Right renal cortex interstitium (tissue), 3 donors: ENCODE data around the gene ESRRB. TPM values are rescaled to one million over a fixed set of nuclear protein-coding genes. Genes with fewer than 3 reads are reported as not detected.

Experiments used
- DNase-seq, 3 donors: peaks; one replicate each; pipeline ENCODE4 v3.0.0-alpha.2; 2013; ENCODE audit warnings: low read depth in 3 of 3, low spot score in 2 of 3
- polyA plus RNA-seq, 3 donors: library from polyadenylated mRNA; unstranded; fragments of 120-200 nt; gene quantifications; one replicate each; pipeline ENCODE4 v1.2.1, GENCODE V29; 2013; ENCODE audit not compliant: insufficient read length in 3 of 3

The ESRRB gene
- polyA plus RNA-seq, 3 donors, result 7.3 to 9.4 (median 7.5) TPM

DNA sequence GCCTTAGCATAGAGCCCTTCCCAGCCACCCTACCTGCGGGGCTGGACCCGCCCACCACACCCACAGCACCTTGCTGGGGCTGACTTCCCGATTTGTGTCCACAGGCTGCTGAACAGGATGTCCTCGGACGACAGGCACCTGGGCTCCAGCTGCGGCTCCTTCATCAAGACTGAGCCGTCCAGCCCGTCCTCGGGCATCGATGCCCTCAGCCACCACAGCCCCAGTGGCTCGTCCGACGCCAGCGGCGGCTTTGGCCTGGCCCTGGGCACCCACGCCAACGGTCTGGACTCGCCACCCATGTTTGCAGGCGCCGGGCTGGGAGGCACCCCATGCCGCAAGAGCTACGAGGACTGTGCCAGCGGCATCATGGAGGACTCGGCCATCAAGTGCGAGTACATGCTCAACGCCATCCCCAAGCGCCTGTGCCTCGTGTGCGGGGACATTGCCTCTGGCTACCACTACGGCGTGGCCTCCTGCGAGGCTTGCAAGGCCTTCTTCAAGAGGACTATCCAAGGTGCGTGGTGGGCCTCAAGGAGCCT lies 63.4 kb downstream of the ESRRB start:
- no peak for DNase-seq

DNA sequence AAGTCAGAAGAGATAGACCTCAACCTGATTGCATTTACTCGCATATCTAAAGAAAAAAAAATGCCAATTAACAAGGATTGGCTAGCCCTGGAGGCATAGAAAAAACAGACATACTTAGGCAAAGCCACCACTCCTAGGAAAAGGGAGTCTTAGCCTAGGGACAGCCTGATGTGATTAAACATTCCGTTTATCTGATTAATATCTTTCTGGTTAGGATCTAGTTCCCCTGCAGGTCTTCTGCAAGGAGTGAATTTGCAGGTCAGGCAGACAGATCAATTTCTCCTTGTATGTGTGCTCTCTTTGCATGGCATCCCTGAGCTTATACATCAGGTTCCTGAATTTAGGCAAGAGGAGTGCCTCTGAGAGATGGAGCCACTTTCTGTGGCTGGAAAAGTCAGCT lies 70.5 kb downstream of the ESRRB start:
- no peak for DNase-seq

DNA sequence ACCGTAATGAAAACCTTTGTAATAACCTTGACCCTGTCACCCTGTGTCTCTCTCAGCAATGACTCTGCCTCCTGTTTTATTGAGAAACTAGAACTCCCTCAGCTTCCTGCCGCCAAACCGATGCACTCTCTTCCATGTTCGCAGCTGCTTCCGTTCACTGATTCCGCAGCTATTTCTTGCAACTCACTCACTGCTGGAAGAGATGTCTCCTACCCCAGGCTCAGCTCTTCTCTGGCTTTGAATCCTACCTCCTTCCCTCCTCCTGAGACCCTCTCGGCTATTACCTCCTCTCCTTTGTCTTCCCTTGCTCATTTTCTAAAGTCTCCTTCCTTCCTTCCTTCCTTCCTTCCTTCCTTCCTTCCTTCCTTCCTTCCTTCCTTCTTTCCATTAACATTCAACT lies 71.0 kb downstream of the ESRRB start:
- DNase-seq, result no peak

DNA sequence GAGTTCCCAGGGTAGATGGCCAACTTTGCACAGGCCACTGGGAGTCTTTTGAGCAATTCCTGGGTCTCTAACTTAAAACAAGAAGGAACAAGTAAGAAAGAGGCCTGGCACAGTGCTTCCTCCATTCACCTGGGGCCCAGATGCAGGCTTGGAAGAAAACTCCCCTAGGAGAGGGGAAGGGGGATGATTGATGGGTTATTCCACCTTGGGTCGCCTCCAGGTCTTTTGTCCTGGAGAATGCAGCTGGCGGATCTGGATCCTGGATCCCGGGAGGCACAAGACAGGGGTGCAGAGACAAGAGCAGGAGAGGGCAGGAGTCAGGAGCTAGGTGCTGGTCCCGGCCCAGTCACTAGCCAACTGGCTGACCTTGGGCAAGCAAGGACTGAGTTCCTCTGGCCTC lies 74.5 kb downstream of the ESRRB start:
- DNase-seq, result no peak

DNA sequence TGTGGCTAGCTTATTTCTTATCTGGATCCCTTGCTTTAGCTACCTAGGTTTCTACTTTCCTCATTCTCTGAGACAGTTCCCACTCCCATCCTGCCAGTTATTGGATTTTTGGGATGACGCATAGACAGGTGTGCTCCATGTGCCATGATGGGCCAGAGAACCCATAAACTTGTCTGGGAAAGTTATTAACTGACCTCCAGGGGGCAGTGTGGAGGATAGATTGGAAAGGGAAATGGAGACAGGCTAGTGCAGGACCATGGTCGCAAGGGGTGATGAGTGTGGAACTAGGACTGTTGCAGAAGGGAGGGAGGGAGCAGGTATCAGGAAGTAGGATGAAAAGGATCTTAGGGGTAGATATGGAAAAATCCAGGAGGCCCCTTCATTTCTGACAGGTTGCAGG lies 80.3 kb downstream of the ESRRB start:
- no peak for DNase-seq

DNA sequence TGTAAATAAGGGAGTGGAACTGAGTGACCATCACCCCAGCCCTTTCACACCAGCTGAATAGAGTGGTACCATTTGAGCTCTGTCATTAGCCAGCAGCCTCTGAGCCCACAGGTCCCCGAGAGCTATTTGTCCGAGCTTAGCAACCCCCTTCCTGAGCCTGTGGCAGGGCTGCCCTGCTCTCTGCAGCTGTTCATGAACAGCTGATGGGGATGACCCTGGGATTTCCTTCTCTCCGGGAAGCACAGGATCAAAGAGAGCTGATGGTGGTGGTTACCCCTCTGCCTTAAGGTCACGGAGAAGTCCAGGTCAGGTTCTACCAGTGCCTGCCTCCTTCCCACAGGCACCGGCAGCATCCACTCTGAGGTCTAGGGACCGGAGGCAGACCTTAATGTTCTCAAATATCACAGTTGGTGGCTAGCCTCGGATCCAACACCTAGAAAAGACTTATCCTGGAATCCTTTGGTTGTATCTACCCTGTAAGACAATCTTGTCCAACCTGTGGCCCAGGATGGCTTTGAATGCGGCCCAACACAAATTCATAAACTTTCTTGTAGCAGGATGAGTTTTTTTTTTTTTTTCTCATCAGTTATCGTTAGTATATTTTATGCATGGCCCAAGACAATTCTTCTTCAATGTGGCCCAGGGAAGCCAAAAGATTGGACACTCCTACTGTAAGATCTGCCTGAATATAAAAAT lies 81.1 kb downstream of the ESRRB start:
- DNase-seq, result no peak

DNA sequence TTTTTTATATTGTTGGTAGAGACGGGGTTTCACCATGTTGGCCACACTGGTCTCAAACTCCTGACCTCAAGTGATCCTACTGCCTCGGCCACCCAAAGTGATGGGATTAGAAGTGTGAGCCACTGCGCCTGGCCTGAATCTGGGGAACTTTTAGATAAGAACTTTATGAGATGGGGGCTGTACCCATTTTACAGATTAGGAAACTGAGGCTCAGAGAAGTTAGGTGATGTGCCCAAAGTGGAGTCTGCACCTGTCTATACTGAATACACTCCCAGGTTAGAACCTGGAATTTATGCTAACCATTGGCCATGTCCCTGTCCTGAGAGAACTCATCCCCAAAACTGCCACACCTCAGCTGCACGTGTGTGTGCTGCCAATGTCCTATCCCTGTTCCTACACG lies 81.9 kb downstream of the ESRRB start:
- no peak for DNase-seq

DNA sequence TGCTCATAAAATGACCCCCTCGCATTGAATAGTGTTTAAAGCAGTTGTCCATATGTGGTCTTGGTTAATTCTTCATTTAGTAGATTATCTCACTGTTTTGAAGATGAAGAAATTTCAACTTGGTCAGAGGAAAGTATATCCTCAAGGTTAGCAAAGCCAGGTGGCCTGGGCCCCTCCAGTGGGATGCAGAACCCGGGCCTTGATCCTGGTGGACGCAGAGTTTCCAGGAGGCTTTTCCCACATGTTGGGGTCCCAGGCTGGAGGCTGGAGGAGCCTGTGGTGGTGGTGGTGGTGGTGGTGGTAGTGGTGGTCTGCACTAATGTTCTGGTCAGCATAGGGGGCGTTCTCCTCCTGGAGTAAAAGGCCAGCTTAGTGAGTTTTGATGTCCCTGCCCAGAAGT lies 85.9 kb downstream of the ESRRB start:
- no peak for DNase-seq

DNA sequence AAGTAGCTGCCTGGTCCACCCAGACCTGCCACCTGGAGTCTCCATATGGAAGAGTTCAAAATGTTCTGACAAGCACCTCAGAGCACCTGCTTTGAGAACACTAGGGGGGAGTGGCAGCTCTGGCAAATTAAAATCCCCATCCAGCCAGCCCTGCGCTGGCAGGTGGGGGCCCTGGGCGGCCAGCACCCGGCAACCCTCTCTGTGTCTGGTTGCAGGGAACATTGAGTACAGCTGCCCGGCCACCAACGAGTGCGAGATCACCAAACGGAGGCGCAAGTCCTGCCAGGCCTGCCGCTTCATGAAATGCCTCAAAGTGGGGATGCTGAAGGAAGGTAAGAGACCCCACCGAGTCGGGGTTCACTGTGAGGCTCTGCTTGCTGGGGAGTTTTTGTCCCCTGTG lies 86.4 kb downstream of the ESRRB start:
- no peak for DNase-seq

DNA sequence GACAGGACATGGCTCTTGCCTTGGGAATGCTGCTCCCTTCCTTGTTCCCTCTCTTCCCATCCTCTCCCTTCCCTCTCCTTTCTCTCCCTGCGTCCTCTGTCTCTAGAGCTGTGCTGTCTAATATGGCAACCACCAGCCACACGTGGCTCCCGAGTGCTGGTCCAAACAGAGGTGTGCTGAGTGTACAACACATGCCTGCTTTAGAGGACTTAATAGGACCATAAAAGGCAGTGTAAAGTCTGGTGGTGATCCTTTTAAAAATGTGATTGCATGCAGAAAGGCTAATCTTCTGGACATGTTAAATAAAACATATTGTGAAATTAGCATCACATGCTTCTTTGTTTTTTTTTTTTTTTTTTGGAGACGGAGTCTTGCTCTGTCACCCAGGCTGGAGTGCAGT lies 87.2 kb downstream of the ESRRB start:
- DNase-seq, result no peak

DNA sequence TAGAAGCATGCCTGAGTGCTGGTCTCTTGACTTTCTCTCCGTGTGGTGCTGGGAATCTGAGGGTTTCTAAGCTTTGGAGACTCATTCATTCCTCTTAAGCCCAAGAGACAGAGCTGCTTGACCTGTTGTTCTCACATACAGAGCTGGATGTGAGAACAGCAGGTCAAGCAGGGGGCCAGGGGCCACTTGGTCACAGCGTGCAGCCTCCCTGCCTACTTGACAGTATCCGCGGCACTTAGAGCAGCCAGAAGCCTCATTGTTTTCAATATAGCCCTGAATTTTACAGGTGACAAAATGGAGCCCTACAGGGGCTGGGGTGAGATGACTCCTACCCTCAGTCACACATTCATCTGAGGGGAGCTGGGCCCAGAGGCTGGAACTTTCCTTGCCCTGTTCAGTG lies 88.9 kb downstream of the ESRRB start:
- DNase-seq, result no peak

DNA sequence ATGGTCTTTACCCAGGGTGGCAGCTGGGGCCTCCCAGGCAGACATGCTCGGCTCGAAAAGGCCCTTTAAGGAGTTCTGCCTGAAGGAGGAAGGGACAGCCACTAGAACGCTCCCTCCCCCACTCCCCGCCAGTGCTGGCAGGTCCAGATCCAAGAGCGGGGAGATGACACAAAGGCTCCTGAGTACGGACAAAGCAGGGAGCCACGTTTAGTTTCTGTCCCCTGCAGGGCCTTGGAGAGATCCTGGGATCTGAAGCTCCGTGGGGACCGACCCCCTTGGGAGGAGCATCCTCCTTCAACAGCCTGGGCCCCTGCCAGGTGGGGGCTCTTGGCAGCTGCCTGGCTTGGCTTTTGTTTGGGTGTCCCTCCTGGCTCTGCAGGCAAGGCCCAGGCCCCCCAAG lies 89.7 kb downstream of the ESRRB start:
- DNase-seq, result no peak

DNA sequence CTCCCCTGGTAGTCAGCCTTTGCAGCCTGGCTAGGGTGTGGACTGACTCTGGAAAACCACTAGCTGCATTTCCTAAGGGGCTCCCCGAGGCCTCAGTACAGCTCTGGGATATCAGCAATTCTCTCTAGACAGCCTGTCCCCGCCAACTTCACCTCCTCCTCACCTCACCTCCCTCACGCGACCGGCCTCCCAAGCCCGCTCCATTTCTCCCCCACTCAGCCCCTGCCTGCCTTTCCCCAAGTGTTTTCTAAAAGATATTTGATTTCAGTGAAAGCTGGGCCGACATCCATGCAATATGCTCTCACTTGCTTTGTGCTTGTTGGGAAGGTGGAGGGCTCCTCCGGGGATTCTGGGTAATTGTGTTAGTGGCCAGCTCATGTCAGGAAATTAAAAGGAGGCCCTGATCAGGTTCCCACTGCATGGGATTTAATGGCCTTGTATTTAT lies 91.8 kb downstream of the ESRRB start:
- peak in 1 of 3 donors; percentile 41 for DNase-seq

DNA sequence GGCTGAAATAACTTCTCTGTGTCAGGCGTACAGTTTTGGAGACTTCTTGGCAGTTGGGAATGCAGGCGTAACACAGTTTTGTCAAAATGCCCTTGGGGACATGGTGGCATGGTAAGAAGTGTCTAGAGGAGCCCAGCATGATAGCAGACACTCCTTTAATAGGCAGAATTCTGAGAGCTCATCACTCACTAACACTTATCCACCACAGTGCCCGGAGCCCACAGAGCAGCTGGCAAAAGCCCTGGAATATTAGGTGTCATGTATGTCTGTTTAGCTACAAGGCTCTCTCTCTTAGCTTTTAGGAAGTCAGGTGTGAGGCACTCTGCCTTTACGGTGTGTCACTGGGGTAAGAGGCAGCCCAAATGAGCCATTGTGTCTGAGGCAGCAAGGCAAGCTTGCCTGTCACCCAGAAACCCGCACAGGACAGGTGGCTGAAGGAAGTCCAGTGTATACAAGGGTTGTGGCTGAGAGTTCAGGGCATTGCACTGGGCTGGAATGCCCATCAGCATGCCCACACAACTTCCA lies 96.3 kb downstream of the ESRRB start:
- no peak for DNase-seq

DNA sequence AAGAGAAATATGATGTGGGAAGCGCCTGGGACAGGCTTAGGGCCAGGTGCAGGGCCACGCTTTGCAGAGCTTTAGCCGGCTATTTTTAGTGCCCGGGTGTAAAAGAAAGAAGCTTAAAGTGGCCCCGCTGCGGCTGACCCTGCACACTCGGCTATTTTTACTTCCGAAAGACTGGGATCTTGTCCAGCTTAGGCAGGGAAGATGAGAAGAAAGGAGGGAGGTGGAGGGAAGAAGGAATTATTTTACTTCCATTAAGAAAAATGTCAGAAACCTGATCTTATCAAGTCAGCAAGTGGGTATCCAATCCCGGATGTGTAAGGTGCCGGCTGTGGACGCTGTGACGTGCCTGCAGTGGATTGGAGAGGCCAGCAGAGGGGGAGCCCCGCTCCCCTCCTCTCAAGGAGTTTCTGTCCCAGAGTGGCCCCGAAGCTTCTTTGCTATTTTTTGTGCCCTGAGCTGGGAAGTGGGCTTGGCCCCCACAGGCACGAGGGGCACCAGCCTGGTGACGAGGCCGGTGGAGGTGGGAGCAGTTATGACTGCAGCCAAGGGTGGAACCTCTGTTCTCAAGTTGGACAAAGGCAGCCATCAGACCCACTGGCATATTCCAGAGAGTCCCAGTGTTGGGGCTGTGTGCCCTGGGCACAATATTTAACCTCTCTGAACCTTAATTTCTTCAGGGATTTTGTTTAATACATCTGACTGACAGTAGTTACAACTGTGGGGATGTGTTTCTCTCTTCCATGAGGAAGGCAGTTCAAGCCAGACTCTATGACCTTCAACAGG lies 97.7 kb downstream of the ESRRB start:
- DNase-seq, result peak in 1 of 3 donors; percentile 38

DNA sequence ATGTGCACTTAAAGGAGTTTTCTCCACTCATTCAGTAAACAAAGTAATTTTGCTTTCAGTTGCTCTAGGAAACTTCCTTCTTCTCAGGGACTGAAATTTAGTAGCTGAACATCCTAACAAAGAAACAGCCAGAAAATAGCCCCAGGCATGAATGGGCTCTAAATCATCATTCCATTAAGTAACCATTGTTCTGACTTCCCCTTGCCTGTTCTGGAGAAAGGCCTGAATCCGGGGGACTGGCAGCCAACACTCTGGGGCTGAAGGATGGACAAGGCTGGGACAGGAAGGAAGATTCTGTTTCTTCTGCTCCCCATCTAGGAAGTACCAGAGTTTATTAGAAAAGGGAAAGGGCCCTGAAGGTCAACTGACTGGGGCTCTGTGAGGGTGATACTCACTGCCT lies 104.5 kb downstream of the ESRRB start:
- no peak for DNase-seq

DNA sequence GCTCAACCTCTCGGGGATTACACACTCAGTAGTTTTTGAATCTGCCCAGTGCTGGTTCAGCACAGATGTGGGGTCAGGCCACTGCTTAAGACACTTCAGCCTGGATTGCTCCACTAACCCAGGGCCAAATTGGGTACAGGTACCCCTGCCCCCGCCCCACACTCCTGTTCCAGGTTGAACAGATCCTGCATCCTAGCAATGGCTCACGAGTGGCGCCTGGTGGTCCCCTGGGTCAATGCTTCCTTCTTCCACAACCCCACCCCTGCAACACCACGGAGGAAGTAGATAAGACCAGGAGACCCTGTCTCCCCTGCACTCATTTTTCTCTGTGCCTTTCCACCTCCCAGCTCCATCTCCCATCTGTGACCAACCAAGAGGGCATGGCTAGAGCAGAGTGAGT lies 108.4 kb downstream of the ESRRB start:
- DNase-seq, result no peak

DNA sequence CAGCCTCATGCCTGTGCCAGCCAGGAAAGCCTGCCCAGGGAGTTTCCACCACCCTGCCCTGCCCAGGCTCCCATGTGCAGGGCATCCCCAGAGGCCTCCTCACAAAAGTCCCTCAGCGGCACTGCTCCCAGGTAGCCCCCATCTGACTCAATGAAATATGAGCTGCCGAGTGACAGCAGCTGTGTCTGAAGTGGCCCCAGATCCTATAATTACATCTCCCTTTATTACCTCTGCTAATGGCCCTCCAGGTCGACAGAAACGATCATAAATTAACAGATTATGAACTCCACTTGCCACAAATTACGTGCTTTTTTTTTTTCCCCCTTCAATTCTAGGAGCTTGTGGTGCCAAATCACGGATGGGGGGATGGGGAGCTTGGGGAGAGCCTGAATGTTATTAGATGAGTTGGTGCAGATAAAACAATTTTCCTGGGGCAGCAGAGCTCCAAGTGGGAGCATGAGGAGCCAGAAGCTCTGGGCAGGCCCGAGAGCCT lies 110.4 kb downstream of the ESRRB start:
- no peak for DNase-seq

DNA sequence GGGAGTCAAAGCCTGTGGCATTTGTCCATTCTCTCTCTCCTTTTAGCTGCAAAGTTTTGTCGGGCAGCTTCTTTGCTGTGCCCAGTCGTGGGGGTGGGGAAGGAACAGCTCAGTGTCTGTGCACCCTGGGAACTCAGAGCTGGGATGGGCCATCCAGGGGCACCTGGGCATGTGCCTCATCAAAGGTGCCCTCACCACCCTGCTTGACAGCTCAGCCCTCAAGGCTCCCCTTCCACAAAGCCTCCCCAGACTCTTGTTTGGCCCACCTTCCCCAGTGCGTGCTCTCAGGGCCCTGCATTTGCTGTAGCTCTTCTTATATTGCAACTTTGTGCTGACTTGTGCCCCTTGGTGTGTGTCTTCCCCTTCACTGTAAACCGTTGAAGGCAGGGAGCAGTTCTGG lies 112.6 kb downstream of the ESRRB start:
- no peak for DNase-seq

DNA sequence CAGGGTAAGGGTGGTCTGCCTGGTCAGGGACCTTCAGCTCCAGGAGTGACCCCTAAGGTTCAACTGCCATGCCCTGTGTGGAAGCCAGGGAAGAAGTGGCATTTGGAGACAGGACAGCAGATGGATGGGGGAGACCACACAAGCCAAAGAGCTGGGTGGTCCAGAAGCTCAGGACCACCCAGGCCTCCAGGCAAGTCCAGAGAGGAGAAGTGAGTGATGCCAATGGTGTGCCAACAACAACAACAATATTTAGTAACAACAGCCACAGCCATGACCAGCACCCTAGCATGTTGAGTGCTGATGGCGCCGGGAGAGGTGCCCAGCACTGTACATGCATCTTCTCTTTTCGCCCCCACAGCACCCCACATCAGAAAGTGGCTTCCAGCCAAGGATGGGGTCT lies 113.7 kb downstream of the ESRRB start:
- no peak for DNase-seq

DNA sequence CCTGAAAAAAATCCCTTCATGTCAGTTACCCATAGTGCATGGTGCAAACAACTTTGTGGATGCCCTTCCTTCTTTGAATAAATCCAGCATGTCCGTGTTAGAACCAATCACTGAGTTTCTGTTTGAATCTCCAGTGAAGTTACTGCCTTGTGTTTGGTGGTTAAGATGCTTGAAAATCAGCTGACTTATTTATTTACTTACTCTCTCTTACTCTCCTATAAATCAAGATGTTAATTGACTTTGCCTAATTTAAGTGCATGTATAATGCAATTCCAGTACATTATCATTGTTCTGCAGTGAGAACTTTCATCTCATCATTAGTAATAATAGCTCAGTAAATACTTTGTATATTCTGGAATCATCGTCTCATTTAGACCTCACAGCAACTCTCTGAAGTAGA lies 114.2 kb downstream of the ESRRB start:
- no peak for DNase-seq

DNA sequence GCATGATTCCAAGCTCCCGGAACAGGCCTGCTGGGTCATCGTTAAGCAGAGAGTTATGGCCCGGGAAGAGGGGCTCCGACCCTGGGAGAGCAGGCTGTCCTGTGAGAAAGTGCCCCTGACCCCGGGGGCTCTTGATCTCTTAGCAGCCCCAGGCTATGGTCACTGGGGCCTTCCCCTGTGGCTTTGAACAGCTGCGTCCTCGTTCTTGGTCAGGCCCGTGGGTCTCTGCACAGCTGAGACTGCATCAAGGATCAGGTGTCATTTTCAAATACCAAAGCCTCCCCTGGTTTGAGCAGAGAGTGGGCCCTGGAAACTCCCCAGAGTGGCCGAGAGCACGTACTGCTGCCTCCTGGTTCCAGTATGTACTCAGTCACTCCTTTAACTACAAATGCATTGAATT lies 114.8 kb downstream of the ESRRB start:
- DNase-seq, result no peak
